Esophagus squamous epithelium (tissue), 4 donors: ENCODE measurements around the gene PRRG1.

Experiments
- CTCF ChIP-seq, 6 experiments: fragments of 450-650 bp in 4 of 6; fragments of 200-600 bp in 2 of 6; sonication (generic) in 2 of 6; IDR thresholded peaks; one replicate each; pipeline ENCODE4 v1.5.1; 2016 to 2019; ENCODE audit warnings: antibody characterized with exemption in 6 of 6, mild to moderate bottlenecking in 4 of 6, moderate library complexity in 4 of 6
- POLR2A ChIP-seq, 4 donors: fragments of 450-650 bp; IDR thresholded peaks; one replicate each; pipeline ENCODE4 v1.6.1; 2017; ENCODE audit warnings: antibody characterized with exemption in 4 of 4, mild to moderate bottlenecking in 4 of 4, moderate library complexity in 3 of 4

- no peak for TF ChIP-seq POLR2A (IDR thresholded peaks at IDR 0.05)
- no peak for TF ChIP-seq CTCF (IDR thresholded peaks at IDR 0.05)
Measured at GRCh38 chrX:37434362-37434761, 85.2 kb downstream of the PRRG1 start.
